NT2/D1 (cell line): ENCODE measurements around the gene EPHB3.

ENCODE experiments used
- SUZ12 ChIP-seq: IDR thresholded peaks from 2 replicates; pipeline ENCODE4 v1.6.1; 2011; ENCODE audit not compliant: insufficient read length, insufficient read depth; ENCODE audit errors: extremely low read depth
- YY1 ChIP-seq: IDR thresholded peaks from 2 replicates; pipeline ENCODE4 v1.6.1; 2011; ENCODE audit not compliant: insufficient read length, insufficient read depth
- ZNF274 ChIP-seq: IDR thresholded peaks from 2 replicates; pipeline ENCODE4 v1.6.1; 2011; ENCODE audit warnings: mild to moderate bottlenecking, low read depth, low read length

DNA sequence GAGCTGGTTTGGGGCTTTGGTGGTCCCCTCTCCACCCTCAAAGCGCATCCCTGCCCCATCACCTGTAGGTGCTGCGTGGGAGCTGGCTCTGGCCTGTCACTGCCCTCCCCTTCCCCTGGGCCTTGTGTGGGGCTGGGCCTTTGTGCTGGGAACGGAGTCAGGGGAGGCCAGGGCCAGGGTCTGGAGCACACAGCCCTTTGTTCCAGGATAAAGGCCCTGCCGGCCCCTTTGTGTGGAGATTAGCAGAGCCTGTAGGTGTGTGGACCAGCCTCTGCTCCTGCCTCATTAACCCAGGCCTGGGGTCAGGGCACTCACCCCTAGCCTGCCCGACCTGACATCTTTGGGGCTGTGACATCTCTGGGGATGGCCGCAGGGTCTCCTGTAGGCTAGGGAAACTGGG is 8.9 kb downstream of the EPHB3 start:
- TF ChIP-seq YY1 (no peak), ZNF274 (no peak), SUZ12 (no peak)
